ENCODE data around the gene PTGES2.
"Not testable (repeated sequence)": the region's sequence is repeated elsewhere in the genome, so short reads cannot be mapped to it uniquely, and the experiment has no call there.

PTGES2 gene

DNA sequence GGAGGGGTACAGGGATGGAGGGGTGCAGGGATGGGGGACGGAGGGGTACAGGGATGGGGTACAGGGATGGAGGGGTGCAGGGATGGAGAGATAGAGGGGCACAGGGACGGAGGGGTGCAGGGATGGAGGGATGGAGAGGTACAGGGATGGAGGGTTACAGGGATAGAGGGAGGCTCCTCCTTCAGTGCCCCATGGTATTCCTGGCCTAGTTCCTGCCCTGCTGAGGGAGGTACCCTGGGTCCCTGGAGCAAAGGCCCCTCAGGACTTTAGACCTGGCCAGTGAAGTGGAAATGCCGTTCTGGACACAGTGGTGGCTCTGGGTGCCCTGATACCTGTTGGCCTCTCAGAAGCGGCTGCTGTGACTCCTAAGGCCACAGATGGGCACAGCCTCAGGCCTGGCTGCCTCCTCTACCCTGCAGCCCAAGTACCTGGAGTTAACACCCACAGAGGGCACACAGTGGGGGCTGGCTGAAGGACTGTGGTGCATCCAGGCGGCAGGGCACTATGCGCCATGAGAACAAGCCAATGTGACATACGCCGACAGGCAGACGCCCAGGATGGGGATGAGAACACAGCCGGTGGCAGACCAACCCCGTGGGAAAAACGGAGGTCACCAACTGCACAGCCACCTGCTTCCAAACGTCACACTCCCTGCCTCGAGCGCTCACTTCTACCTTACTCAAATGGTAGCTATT lies 8.4 kb downstream of the PTGES2 start:
- DNase-seq (ENCODE audit: low spot score) = no peak

DNA sequence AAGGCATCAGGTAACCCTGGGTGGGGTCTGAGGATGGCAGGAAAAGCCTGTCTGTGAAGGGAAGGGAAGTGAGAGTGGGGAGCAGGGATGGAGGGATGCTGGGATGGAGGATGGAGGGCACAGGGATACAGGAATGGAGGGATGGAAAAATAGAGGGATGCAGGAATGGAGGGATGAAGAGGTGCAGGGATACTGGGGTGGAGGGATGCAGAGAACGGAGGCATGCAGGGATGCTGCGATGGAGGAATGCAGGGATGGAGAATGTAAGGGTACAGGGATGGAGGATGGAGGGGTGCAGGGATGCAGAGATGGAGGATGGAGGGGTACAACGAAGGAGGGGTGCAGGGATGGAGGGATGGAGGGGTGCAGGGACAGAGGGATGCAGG lies 9.1 kb downstream of the PTGES2 start:
- DNase-seq (ENCODE audit: low spot score) = no peak

DNA sequence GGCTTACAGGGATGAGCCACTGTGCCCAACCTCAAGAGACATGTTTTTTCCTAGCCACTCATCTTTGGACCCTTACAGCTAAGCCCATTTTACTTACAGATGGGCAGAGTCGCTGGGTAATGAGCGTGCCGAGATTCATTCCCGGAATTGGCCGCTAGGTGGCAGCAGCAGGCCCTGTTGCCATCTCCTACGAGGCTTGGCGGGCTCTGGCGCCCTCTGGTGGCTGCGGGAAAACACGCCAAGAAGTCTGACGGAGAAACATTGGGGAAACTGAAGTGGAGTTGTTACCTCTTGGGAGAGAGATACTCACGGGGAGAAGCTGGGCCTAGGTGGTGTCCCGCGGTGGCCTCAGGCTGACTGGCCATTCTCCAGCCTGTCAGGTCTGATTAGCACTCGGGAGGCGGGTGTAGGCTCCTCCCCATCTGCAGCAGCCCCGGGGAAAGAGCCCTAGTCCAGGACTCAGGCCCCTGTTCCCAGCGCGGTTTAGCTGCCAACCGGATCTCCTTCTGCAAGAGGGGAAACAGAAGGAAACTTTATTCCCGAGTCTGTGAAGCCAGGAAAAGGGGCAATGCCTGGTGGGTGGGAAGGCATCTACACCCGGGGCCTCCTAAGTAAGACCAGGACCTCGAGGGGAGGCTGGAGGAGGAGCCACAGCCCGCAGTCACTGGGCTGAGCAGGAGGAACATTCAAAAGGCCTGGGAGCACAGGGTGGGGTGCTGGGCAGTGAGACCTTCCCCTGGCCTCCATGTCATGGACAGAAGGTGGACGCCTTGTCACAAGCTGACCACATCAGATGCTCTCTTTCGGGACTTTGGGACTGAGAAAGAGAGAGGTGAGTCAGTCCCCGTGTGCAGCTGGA lies 9.7 kb downstream of the PTGES2 start:
- DNase-seq (ENCODE audit: low spot score) = peak; percentile 95

DNA sequence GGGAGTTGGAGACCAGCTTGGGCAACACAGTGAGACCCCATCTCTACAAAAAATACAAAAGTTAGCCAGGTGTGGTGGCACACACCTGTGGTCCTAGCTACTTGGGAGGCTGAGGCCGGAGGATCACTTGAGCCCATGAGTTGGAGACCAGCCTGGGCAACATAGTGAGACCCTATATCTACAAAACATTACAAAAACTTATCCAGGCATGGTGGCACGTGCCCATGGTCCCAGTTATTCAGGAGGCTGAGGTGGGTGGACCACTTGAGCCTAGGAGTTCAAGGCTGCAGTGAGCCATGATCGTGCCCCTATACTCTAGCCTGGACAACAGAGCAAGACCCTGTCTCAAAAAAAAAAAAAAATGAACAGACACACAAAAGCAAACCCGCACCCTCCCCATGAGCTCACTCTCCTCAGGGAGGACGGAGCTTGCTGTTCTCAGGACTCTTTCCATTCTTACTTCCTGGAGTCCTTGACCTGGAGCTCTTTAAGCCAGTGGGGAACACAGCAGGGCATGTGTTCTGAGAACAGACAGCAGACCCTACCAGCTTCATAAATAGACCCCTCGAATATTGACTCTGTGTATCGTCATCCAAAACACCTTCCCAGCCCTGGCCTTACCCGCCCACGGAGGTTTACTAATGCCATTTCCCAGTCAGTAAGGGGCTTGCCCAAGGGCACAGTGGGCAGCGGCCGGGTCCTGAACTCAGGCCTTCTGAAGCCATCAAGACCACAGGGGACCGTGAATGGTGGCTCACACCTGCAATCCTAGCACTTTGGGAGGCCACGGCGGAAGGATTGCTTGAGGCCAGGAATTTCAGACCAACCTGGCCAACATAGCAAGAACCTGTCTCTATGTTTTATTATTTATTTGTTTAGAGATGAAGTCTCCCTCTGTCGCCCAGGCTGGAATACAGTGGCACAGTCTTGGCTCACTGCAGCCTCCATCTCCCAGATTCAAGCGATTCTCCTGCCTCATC lies 11.1 kb downstream of the PTGES2 start:
- DNase-seq (ENCODE audit: low spot score) = no peak

DNA sequence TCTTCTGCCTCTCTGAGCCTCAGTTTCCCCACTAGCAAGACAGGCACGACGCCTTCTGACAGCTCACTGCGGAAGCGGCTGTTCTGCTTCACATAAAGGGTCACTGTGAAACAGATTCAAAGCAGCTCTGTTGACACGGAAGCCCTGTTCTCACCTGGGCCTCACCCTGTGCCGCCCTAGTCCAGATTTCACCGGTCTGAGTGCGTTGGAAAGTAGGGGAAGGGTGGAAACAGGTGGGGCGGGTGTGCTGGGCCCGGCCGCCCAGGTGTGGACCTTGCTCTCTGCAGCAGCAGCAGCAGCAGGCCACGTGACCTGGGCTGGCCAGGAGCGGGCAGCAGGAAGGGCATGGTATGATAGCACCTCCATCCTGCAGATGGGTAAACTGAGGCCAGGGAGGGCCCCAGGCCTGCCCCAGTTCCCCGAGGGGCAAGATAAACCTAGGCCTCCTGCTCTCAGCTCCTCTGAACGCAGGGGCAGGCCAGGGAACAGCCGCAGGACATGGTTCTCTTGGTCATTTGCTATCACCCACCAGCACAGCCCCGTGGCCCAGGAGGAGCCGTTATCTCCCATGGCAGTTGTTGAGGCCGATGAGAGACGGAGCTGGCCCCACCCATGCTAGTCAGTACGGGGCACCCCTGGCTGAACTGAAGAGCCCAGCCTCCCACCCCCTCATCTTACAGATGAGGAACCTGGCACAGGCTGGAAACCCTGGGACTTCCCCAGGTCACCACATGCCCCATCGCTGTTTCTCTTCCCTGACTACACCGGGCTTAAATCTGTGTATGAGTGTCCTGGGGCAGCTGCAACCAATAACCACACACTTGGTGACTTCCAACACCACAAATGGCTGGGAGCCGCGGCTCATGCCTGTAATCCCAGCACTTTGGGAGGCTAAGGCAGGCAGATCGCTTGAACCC lies 12.1 kb downstream of the PTGES2 start:
- DNase-seq (ENCODE audit: low spot score) = no peak

DNA sequence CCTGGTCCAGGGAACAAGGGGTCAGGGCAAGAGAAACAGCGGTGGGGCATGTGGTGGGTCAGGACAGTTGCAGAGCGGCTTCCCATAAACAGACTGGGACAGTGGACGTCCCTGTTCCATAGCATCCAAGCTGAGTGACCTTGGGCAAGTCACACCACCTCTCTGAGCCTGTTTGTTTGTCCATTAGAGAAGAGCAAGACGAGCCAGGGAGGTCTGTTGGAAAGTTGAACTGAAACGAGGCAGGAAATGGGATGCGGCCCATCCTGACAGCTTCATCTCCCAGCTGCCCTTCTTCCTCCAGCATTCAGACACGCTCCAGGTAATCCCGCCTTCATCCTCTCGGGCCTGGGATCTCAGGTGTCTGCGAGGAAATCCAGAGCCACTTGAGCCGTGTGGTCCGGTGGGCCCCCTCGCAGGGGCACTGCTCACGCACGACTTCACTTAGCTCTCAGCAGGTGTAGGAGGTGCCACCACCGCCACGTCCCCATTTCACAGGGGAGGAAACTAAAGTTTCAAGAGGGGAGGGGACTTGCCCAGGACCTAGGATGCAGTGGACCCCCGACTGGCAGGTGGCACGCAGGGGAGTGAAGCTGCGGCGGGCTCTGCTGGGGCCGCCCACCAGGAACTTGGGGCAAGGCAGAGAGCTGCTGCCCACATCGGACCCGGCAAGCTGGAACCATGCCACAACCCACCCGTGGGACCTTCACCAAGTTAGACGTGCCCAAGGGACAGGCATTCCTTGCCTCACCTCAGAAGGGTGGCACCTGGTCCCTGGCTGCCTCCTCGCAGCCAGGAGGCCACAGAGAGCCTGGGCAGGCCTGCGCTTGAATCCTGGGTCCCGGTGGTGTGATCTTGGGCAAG lies 13.0 kb downstream of the PTGES2 start:
- DNase-seq (ENCODE audit: low spot score) = no peak

DNA sequence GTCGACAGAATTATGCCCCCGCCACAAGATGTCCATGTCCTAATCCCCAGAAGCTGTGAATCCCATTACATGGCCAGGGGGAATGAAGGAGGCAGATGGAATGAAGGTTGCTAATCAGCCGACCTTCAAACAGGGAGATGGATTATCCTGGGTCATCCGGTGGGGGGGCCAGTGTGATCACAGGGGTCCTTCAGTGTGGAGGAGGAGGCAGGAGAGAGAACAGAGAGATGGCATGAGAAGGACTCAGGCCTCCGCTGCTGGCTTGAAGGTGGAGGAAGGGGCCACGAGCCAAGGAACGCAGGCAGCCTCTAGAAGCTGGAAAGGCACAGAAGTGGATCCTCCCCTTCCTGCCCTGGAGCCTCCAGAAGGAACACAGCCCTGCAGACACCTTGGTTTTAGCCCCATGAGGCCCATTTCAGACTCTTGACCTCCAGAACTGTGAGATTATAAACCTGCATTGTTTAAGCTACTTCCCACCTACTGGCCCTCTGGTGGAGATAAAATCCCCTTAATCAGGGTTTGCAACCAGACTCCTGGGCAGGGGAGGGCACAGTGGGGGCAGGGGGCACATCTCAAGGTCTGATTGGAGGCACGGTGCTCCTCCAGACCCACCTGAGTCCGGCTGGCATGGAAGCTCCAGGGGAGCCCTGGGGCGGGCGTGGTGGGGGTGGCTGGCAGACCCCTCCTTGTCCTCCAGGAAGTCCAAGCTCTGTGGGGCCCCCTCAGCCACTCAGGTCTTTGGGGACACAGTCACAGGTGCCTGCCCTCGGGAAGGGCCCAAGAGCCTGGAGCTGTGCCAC lies 13.8 kb downstream of the PTGES2 start:
- DNase-seq (ENCODE audit: low spot score) = no peak

DNA sequence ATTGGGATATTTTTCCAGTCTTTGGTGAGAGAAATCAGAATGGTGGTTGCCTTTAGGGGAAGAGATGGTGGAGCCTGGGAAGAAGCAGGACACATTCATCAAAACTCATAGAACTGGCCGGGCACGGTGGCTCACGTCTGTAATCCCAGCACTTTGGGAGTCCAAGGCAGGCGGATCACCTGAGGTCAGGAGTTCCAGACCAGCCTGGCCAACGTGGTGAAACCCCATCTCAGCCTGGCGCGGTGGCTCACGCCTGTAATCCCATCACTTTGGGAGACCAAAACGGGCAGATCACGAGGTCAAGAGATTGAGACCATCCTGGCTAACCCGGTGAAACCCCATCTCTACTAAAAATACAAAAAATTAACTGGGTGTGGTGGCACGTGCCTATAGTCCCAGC lies 15.8 kb downstream of the PTGES2 start:
- DNase-seq (ENCODE audit: low spot score) = not testable (repeated sequence)

DNA sequence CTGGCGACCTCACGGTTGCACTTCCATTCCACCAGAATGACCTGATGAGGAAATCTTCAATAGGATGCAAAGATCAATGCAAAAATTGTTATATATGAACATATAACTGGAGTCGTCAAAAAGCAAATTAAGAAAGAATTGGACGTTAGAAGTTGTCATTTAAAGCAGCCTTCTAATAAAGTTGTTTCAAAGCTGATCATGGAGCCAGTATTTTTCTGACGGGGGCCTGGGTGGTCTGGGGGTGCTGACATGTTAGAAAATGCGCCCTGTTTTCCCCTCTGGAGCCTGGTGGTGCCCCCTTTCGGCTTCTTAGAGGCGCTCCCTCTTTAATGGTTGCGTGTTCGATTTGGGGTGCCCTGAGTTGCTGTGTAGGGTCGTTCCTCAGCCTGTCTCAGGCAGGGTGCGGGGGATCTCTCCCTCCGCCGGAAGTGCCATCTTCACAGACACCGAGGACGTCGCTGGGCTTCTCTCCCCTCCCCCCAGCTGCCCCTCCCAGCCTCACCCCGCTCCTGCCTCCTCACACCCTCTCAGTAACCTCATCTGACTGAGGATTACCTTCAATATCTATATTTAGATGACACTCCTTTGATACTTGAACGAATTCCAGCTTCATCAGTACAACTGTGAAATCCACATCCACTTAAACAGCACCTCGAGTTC lies 18.3 kb downstream of the PTGES2 start:
- DNase-seq (ENCODE audit: low spot score) = no peak

DNA sequence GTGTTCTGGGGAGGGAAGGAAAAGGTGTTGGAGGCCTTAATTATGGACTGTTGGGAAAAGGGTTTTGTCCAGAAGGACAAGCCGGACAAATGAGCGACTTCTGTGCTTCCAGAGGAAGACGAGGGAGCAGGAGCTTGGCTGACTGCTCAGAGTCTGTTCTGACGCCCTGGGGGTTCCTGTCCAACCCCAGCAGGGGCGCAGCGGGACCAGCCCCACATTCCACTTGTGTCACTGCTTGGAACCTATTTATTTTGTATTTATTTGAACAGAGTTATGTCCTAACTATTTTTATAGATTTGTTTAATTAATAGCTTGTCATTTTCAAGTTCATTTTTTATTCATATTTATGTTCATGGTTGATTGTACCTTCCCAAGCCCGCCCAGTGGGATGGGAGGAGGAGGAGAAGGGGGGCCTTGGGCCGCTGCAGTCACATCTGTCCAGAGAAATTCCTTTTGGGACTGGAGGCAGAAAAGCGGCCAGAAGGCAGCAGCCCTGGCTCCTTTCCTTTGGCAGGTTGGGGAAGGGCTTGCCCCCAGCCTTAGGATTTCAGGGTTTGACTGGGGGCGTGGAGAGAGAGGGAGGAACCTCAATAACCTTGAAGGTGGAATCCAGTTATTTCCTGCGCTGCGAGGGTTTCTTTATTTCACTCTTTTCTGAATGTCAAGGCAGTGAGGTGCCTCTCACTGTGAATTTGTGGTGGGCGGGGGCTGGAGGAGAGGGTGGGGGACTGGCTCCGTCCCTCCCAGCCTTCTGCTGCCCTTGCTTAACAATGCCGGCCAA lies 19.1 kb downstream of the PTGES2 start:
- DNase-seq (ENCODE audit: low spot score) = no peak

DNA sequence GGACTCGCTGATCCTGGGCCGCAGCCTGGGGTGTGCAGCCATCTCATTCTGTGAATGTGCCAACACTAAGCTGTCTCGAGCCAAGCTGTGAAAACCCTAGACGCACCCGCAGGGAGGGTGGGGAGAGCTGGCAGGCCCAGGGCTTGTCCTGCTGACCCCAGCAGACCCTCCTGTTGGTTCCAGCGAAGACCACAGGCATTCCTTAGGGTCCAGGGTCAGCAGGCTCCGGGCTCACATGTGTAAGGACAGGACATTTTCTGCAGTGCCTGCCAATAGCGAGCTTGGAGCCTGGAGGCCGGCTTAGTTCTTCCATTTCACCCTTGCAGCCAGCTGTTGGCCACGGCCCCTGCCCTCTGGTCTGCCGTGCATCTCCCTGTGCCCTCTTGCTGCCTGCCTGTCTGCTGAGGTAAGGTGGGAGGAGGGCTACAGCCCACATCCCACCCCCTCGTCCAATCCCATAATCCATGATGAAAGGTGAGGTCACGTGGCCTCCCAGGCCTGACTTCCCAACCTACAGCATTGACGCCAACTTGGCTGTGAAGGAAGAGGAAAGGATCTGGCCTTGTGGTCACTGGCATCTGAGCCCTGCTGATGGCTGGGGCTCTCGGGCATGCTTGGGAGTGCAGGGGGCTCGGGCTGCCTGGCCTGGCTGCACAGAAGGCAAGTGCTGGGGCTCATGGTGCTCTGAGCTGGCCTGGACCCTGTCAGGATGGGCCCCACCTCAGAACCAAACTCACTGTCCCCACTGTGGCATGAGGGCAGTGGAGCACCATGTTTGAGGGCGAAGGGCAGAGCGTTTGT lies 19.9 kb downstream of the PTGES2 start:
- DNase-seq (ENCODE audit: low spot score) = no peak

DNA sequence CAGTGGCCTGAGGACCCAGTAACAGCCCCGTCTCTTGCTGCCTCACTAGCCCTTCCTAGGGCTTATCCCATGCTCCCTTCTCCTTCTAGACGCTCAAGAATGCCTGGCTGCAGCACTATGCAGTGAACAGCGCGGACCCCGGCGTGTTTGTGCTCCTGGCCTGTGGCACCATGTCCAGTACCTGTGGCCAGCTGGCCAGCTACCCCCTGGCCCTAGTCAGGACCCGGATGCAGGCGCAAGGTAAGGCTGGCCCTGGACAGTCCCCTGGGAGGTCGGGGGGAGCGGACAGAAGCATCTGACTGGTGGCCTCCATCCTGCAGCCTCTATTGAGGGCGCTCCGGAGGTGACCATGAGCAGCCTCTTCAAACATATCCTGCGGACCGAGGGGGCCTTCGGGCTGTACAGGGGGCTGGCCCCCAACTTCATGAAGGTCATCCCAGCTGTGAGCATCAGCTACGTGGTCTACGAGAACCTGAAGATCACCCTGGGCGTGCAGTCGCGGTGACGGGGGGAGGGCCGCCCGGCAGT lies 20.5 kb downstream of the PTGES2 start:
- no peak for DNase-seq (ENCODE audit: low spot score)

DNA sequence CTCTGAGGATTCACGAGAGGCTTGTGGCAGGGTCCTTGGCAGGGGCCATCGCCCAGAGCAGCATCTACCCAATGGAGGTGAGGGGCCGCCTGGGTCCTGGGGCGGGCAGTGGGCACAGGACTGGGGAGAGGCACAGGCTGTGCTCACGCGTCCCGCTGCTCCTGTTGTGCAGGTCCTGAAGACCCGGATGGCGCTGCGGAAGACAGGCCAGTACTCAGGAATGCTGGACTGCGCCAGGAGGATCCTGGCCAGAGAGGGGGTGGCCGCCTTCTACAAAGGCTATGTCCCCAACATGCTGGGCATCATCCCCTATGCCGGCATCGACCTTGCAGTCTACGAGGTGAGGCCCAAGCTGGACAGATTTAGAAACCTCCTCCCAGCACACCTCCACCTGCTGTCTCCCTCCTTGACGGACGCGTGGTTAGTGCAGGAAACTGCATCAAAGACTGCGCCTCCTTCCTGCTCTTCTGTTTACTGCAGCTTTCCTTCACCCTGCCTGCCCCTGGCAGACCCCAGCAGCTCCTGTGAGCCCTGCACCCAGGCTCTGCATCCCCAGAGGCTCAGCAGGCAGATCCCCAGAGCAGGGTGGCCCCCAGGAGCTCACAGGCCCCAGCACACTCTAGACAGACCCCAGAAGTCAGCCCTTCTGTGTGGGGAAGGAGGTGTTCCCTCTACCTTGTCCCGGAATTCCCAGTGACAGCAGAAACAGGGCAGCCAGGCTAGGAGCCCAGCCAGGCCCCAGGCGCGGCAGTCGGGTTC lies 21.2 kb downstream of the PTGES2 start:
- DNase-seq (ENCODE audit: low spot score) = no peak

DNA sequence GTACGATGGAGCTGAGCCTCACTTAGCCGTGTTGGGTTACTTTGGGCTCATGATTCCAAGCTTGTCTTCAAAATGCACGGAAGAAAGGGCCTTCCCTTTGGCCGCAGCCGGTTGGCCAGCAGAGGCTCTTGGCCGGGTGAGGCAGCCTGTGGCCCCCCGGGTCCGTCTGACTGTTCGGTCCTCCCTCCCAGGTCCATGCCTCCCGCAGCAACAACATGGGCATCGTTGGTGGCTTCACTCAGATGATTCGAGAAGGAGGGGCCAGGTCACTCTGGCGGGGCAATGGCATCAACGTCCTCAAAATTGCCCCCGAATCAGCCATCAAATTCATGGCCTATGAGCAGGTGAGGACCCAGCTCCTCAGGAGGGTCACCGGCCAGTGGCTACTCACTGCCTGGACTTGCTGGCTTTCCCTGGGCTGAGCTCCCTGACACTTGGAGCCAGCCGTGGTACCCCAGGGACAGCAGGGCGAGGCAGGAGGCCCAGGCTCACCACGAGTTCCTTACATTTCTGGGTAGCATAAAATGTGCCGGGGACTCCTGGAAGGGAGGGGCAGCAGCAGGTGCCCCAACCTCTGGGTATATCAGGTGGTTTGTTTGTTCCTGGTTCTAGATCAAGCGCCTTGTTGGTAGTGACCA lies 21.9 kb downstream of the PTGES2 start:
- DNase-seq (ENCODE audit: low spot score) = no peak

DNA sequence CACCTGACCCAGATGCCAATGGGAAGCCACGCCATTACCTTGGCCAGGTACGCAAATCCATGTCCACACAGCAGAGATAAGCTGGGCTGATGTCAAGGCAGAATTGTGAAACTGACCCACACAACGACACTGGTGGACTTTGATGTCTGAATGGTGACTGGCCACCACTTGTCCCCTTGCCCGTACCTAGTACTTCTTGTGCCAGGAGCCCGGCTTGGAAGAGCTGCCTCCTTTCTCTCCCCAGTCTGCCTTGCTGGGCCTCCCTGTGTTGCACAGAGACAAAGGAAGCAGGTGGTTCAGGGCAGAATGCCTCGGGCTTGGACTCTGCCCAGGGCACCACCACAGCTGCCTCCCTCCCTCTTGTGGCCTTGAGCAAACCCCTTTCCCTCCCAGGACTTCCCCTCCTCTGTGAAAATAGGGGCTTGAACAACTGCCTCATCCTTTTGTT lies 23.3 kb downstream of the PTGES2 start:
- no peak for DNase-seq (ENCODE audit: low spot score)

DNA sequence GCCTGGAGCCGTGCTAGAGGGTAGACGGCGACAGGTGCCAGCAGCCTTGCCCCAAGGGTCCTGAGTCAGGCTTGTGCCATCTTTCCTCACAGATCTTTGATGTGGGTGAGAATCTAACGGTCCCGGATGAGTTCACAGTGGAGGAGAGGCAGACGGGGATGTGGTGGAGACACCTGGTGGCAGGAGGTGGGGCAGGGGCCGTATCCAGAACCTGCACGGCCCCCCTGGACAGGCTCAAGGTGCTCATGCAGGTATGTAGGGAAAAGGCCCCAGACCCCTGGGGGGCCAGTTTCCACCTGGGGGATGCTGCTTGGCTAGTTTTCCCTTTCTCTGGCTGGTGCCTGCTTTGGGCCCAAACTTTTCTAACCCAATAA lies 24.0 kb downstream of the PTGES2 start:
- no peak for DNase-seq (ENCODE audit: low spot score)

All from COLO829 (cell line).